Ramos (cell line): ENCODE results near the gene UBL7.

Source experiments
- in situ Hi-C: fragments of 300-500 bp; cut with MboI; formaldehyde crosslinking; loops from one replicate; pipeline ENCODE4 v1.14.3; 2022; ENCODE audit warnings: low sequenced_read_pairs; ENCODE audit not compliant: unreplicated experiment

Gene UBL7

GRCh38 chr15:74413350-74414080, 47.4 kb downstream of the UBL7 start:
- in situ Hi-C loops: no loop called here

GRCh38 chr15:74412159-74412558, 48.8 kb downstream of the UBL7 start:
- in situ Hi-C loops: no loop called here

GRCh38 chr15:74411686-74412085, 49.3 kb downstream of the UBL7 start:
- in situ Hi-C loops: no loop called here

- in situ Hi-C loops: no loop called here
Measured at GRCh38 chr15:74410502-74410901, 50.5 kb downstream of the UBL7 start.

GRCh38 chr15:74409225-74409624, 51.7 kb downstream of the UBL7 start:
- in situ Hi-C loops: no loop called here

- in situ Hi-C loops: no loop called here
Measured at GRCh38 chr15:74408815-74409214, 52.1 kb downstream of the UBL7 start.

- in situ Hi-C loops: no loop called here
Measured at GRCh38 chr15:74408385-74408784, 52.6 kb downstream of the UBL7 start.

- in situ Hi-C loops: no loop called here
Measured at GRCh38 chr15:74406992-74407705, 53.8 kb downstream of the UBL7 start.

- in situ Hi-C loops: no loop called here
Measured at GRCh38 chr15:74406517-74406916, 54.4 kb downstream of the UBL7 start.

GRCh38 chr15:74405823-74406222, 55.1 kb downstream of the UBL7 start:
- in situ Hi-C loops: no loop called here

GRCh38 chr15:74403991-74404563, 56.9 kb downstream of the UBL7 start:
- in situ Hi-C loops: no loop called here

GRCh38 chr15:74403588-74403919, 57.4 kb downstream of the UBL7 start:
- in situ Hi-C loops: no loop called here

- in situ Hi-C loops: no loop called here
Measured at GRCh38 chr15:74402873-74403587, 57.9 kb downstream of the UBL7 start.

GRCh38 chr15:74402337-74402841, 58.6 kb downstream of the UBL7 start:
- in situ Hi-C loops: no loop called here

- in situ Hi-C loops: no loop called here
Measured at GRCh38 chr15:74400915-74401757, 59.8 kb downstream of the UBL7 start.

GRCh38 chr15:74400313-74400860, 60.6 kb downstream of the UBL7 start:
- in situ Hi-C loops: no loop called here

GRCh38 chr15:74399511-74400312, 61.2 kb downstream of the UBL7 start:
- in situ Hi-C loops: no loop called here

GRCh38 chr15:74399100-74399499, 61.9 kb downstream of the UBL7 start:
- in situ Hi-C loops: no loop called here

- in situ Hi-C loops: no loop called here
Measured at GRCh38 chr15:74398183-74398582, 62.8 kb downstream of the UBL7 start.
